ENCODE data around the gene NOL9. TPM values are rescaled to one million over a fixed set of nuclear protein-coding genes. Genes with fewer than 3 reads are reported as not detected.

NOL9 gene
- polyA plus RNA-seq, 3 donors = 3.7 to 11.5 (median 7.6) TPM

DNA sequence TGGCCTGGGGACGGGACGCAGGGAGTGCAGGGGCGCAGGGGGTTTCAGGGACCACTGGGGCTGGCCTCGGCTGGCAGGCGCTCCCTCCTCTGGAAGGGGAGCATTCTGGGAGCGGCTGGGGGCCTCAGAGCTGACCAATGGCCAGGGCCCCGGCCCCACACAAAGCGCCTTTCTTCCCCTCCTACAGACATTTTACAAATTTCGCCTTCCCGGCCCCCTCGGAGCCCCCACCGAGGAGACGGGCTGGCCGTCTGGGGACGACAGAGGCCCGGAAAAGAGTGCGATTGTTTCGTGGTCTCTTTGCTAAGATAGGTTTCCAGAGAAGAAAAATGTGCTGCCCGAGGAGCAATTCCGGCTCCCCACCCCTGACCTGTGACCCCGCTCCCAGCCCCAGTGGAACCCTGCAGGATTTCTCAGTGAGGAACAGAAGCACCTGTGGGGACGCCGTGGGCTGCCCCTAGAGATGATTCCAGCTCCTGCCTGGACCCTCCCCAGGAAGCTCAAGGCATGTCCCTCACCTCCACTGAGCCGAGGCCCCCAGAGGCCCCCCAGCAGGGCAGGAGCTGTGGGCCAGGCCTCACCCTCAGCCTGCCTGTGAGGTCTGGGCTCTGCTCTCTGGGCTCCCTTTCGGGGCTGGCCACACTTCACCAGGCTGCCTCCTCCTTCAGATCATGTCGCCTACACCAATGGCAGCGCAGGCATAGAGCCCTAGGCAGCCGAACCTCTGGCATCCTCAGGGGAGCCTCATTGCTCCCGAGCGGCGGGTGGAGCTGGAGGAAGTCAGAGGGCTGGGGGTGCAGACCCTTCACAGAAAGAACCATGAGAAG, 47.9 kb downstream of the NOL9 start:
- H3K9me3 Mint-ChIP-seq = no peaks in the 10 kb centered on the region
- TF ChIP-seq, protein P1, sequence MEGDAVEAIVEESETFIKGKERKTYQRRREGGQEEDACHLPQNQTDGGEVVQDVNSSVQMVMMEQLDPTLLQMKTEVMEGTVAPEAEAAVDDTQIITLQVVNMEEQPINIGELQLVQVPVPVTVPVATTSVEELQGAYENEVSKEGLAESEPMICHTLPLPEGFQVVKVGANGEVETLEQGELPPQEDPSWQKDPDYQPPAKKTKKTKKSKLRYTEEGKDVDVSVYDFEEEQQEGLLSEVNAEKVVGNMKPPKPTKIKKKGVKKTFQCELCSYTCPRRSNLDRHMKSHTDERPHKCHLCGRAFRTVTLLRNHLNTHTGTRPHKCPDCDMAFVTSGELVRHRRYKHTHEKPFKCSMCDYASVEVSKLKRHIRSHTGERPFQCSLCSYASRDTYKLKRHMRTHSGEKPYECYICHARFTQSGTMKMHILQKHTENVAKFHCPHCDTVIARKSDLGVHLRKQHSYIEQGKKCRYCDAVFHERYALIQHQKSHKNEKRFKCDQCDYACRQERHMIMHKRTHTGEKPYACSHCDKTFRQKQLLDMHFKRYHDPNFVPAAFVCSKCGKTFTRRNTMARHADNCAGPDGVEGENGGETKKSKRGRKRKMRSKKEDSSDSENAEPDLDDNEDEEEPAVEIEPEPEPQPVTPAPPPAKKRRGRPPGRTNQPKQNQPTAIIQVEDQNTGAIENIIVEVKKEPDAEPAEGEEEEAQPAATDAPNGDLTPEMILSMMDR (IDR thresholded peaks at IDR 0.05) = no peak
- Histone ChIP-seq H3K4me3 (replicated peaks in 1 of 3; ENCODE audit: low read depth in 2 of 3, low read length in 3 of 3) (no peak overlapping the region), H3K4me1 (ENCODE audit: control insufficient read depth in 1 of 2, insufficient read depth in 2 of 2, low read length in 2 of 2) (peaks cover 0 to 3% of the 10 kb centered on the region in 2 donors), H3K27ac (ENCODE audit: low read depth in 1 of 2, low read length in 2 of 2) (no peak overlapping the region), H3K27me3 (ENCODE audit: control insufficient read depth in 2 of 2, insufficient read depth in 2 of 2, low read length in 2 of 2) (no peaks in the 10 kb centered on the region), H3K9me3 (replicated peaks in 1 of 2; ENCODE audit: control insufficient read depth in 1 of 2, insufficient read depth in 1 of 2, low read length in 2 of 2) (no peaks in the 10 kb centered on the region), H3K79me2 (ENCODE audit: insufficient read depth, low read length) (no peaks in the 10 kb centered on the region), H3K9ac (ENCODE audit: insufficient read depth, low read length, poor library complexity, severe bottlenecking) (no peak overlapping the region), H3K36me3 (replicated peaks in 1 of 2; ENCODE audit: control insufficient read depth in 1 of 2, insufficient read depth in 2 of 2, low read length in 2 of 2) (no peaks in the 10 kb centered on the region), H2AFZ (ENCODE audit: insufficient read depth, low read depth, low read length, poor library complexity, severe bottlenecking) (no peak overlapping the region), H4K20me1 (ENCODE audit: insufficient read depth, low read length) (no peaks in the 10 kb centered on the region), H3K4me2 (replicated peaks; ENCODE audit: extremely low read depth, low read length, poor library complexity, severe bottlenecking) (no peak overlapping the region)
- H3K4me1 Mint-ChIP-seq = peaks cover 2% of the 10 kb centered on the region
- intact Hi-C loops (cut with micrococcal nuclease) = no loop called here
- DNase-seq = no peak
- H3K36me3 Mint-ChIP-seq = no peaks in the 10 kb centered on the region
- WGBS (ENCODE audit: insufficient coverage) = 93% methylated on average over 26 of the region's 31 CpGs
- no peak overlapping the region for H3K4me3 Mint-ChIP-seq
- H3K27ac Mint-ChIP-seq = no peak overlapping the region
- H3K27me3 Mint-ChIP-seq (ENCODE audit: low read depth in 3 of 3) = peaks cover 1 to 8% (median 7%) of the 10 kb centered on the region in 3 donors

- H3K4me3 Mint-ChIP-seq = no peak overlapping the region
- no peaks in the 10 kb centered on the region for H3K36me3 Mint-ChIP-seq
- H3K27me3 Mint-ChIP-seq (ENCODE audit: low read depth in 3 of 3) = peaks cover 2 to 11% (median 9%) of the 10 kb centered on the region in 3 donors
- 95% methylated on average over 26 of the region's 31 CpGs for WGBS (ENCODE audit: insufficient coverage)
- H3K4me2 ChIP-seq (replicated peaks; ENCODE audit: extremely low read depth, low read length, poor library complexity, severe bottlenecking) = no peak overlapping the region
- intact Hi-C loops (cut with micrococcal nuclease) = no loop called here
- no peak overlapping the region for H3K9ac ChIP-seq (ENCODE audit: insufficient read depth, low read length, poor library complexity, severe bottlenecking)
- no peak for DNase-seq
- H3K79me2 ChIP-seq (ENCODE audit: insufficient read depth, low read length) = no peaks in the 10 kb centered on the region
- no peaks in the 10 kb centered on the region for H3K9me3 Mint-ChIP-seq
- TF ChIP-seq, protein P1 (IDR thresholded peaks at IDR 0.05) = no peak
- H4K20me1 ChIP-seq (ENCODE audit: insufficient read depth, low read length) = no peaks in the 10 kb centered on the region
- H3K4me1 Mint-ChIP-seq = peaks cover 2% of the 10 kb centered on the region
- H2AFZ ChIP-seq (ENCODE audit: insufficient read depth, low read depth, low read length, poor library complexity, severe bottlenecking) = no peak overlapping the region
- no peaks in the 10 kb centered on the region for H3K27me3 ChIP-seq (ENCODE audit: control insufficient read depth in 2 of 2, insufficient read depth in 2 of 2, low read length in 2 of 2)
- H3K9me3 ChIP-seq (replicated peaks in 1 of 2; ENCODE audit: control insufficient read depth in 1 of 2, insufficient read depth in 1 of 2, low read length in 2 of 2) = no peaks in the 10 kb centered on the region
- H3K27ac ChIP-seq (ENCODE audit: low read depth in 1 of 2, low read length in 2 of 2) = no peak overlapping the region
- no peak overlapping the region for H3K4me3 ChIP-seq (replicated peaks in 1 of 3; ENCODE audit: low read depth in 2 of 3, low read length in 3 of 3)
- H3K36me3 ChIP-seq (replicated peaks in 1 of 2; ENCODE audit: control insufficient read depth in 1 of 2, insufficient read depth in 2 of 2, low read length in 2 of 2) = no peaks in the 10 kb centered on the region
- no peak overlapping the region for H3K27ac Mint-ChIP-seq
- H3K4me1 ChIP-seq (ENCODE audit: control insufficient read depth in 1 of 2, insufficient read depth in 2 of 2, low read length in 2 of 2) = peaks cover 0 to 3% of the 10 kb centered on the region in 2 donors
These were observed 48.7 kb downstream of the NOL9 start for GRCh38 chr1:6505367-6506209.

Data from CD14-positive monocyte (primary cell).